ENCODE results near the gene CCDC120.

DNA sequence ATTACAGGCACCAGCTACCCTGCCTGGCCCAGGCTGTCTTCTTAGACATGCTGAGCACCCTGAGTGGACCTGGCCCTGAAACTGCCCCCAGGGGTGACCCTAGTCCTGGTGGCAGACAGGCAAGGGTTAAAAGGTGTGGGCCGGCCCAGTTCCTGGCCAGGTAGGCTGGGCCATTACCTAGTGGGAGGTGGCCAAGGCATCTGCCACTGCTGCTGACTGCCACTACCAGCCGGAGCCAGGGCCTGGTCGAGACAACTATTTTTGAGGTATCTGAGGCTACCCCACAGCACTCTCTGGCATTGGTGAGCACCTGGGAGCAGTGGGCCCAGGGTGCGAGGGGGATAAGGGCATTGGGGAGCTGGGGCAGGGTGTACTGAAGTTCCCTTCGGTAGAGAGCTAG lies at the start of gene CCDC120:
- TF ChIP-seq CTCF (IDR thresholded peaks at IDR 0.05) (no peak), POLR2A (IDR thresholded peaks at IDR 0.05) (no peak), POLR2AphosphoS5 (IDR thresholded peaks at IDR 0.05) (peak in 1 of 3 donors; percentile 55)
